GM12878 (cell line): ENCODE data around the gene ACTR1B. TPM values are rescaled to one million over a fixed set of nuclear protein-coding genes. Genes with fewer than 3 reads are reported as not detected.

ENCODE experiments used
- ATAC-seq: fragments of 200-7000 bp; cut with Tn5 transposase; 3 replicates; pipeline ENCODE4 v1.9.1; 2020; ENCODE audit warnings: mild to moderate bottlenecking, moderate library complexity
- BruUV-seq: library from RNA; stranded (reverse); fragments of 400-500 nt; replicated peaks from 2 replicates; lab custom pipeline; 2021; lab: Mats Ljungman, UMichigan
- CTCF ChIA-PET: fragments of 300-600 bp; sonication (Branson Sonifier 250); formaldehyde crosslinking; extraction: SDS; loops from one replicate; lab custom pipeline; 2021; ENCODE audit warnings: inconsistent platforms; lab: Yijun Ruan, JAX
- POLR2A ChIA-PET: fragments of 350-600 bp; formaldehyde crosslinking; extraction: SDS; loops from one replicate; lab custom pipeline; 2021; ENCODE audit warnings: inconsistent platforms; lab: Charles Lee
- RAD21 ChIA-PET: fragments of 300-600 bp; sonication (Branson Sonifier 250); formaldehyde crosslinking; loops from one replicate; lab custom pipeline; 2023; ENCODE audit warnings: antibody characterized with exemption; ENCODE audit not compliant: unreplicated experiment; lab: Charles Lee
- SMC1A ChIA-PET: fragments of 300-600 bp; sonication (Branson Sonifier 250); formaldehyde crosslinking; loops from one replicate; lab custom pipeline; 2023; ENCODE audit not compliant: unreplicated experiment, uncharacterized antibody; lab: Charles Lee
- DNase-seq: peaks from one replicate; pipeline ENCODE4 v3.0.0-alpha.2; 2011; ENCODE audit warnings: low read depth, low spot score
- FAIRE-seq: peaks from 3 replicates; lab custom pipeline; 2011; peaks lifted over from hg19 to GRCh38; lab: Jason Lieb, UNC
- H2AFZ ChIP-seq: 2 replicates; pipeline ENCODE4 v1.6.0; 2011; ENCODE audit warnings: low read depth, low read length, control low read depth; ENCODE audit not compliant: control insufficient read depth
- H3K27ac ChIP-seq: 2 replicates; pipeline ENCODE4 v1.5.1; 2011; ENCODE audit warnings: control low read depth; ENCODE audit not compliant: control insufficient read depth, insufficient read depth
- H3K27me3 ChIP-seq, 2 experiments: replicated peaks in 1 of 2; 2 replicates each; pipeline versions ENCODE4 v1.6.0 to v1.6.1; 2011; ENCODE audit warnings: low read length in 1 of 2; ENCODE audit not compliant: control insufficient read depth in 2 of 2, insufficient read depth in 2 of 2
- H3K36me3 ChIP-seq, 2 experiments: 2 replicates each; pipeline ENCODE4 v1.5.1; 2011; ENCODE audit warnings: low read length in 1 of 2; ENCODE audit not compliant: control insufficient read depth in 2 of 2, insufficient read depth in 2 of 2
- H3K4me1 ChIP-seq: 2 replicates; pipeline ENCODE4 v1.6.1; 2011; ENCODE audit warnings: mild to moderate bottlenecking, low read length, moderate library complexity, mixed read lengths; ENCODE audit not compliant: control insufficient read depth, insufficient read depth
- H3K4me2 ChIP-seq: 2 replicates; pipeline ENCODE4 v1.6.0; 2011; ENCODE audit warnings: control low read depth; ENCODE audit not compliant: control insufficient read depth, insufficient read depth
- H3K4me3 ChIP-seq: fragments of 200-600 bp; sonication (generic); 2 replicates; pipeline ENCODE4 v1.5.1; 2016
- H3K79me2 ChIP-seq: 2 replicates; pipeline ENCODE4 v1.6.0; 2011; ENCODE audit warnings: low read length; ENCODE audit not compliant: control insufficient read depth, insufficient read depth
- H3K9ac ChIP-seq: 2 replicates; pipeline ENCODE4 v1.8.0; 2011; ENCODE audit warnings: low read length, control low read depth, mixed read lengths; ENCODE audit not compliant: control insufficient read depth, insufficient read depth
- H3K9me3 ChIP-seq: replicated peaks from 3 replicates; pipeline ENCODE4 v1.5.1; 2011; ENCODE audit warnings: mild to moderate bottlenecking, low read length; ENCODE audit not compliant: control insufficient read depth, insufficient read depth
- H4K20me1 ChIP-seq: 2 replicates; pipeline ENCODE4 v1.6.0; 2011; ENCODE audit not compliant: control insufficient read depth, insufficient read depth
- EED ChIP-seq: sonication (generic); IDR thresholded peaks from 2 replicates; pipeline ENCODE4 v1.6.1; 2016; ENCODE audit warnings: antibody characterized with exemption, low read depth
- EGR1 ChIP-seq, 2 experiments: IDR thresholded peaks; 1 replicate in 1 of 2; 2 replicates in 1 of 2; pipeline ENCODE4 v1.6.1; 2011 to 2012; ENCODE audit warnings: low read depth in 2 of 2, low read length in 2 of 2, borderline replicate concordance in 1 of 2, mild to moderate bottlenecking in 1 of 2, moderate library complexity in 1 of 2
- HDGF ChIP-seq: fragments of 450-650 bp; IDR thresholded peaks from 2 replicates; pipeline ENCODE4 v1.6.1; 2016; ENCODE audit warnings: antibody characterized with exemption
- IKZF1 ChIP-seq: fragments of 450-650 bp; conservative IDR thresholded peaks from 2 replicates; pipeline ENCODE4 v1.6.1; 2017; ENCODE audit warnings: antibody characterized with exemption, mild to moderate bottlenecking
- POLR2A ChIP-seq: IDR thresholded peaks from 2 replicates; pipeline ENCODE4 v1.6.1; 2011; ENCODE audit warnings: low read depth, mild to moderate bottlenecking, low read length
- POLR2AphosphoS2 ChIP-seq: IDR thresholded peaks from 2 replicates; pipeline ENCODE4 v1.6.1; 2011; ENCODE audit warnings: low read depth, mild to moderate bottlenecking, low read length, improper control_type of control experiment, moderate library complexity
- WGBS: methylation state at CpG from one replicate; pipeline ENCODE4 v1.1.6; 2016; ENCODE audit warnings: low lambda C conversion rate; ENCODE audit not compliant: insufficient replicate concordance, insufficient coverage; ENCODE audit errors: missing lambda C conversion rate; 5-methylcytosine and 5-hydroxymethylcytosine counted together
- in situ Hi-C: fragments of 300-500 bp; cut with MboI; formaldehyde crosslinking; loops from 9 replicates; pipeline ENCODE4 v1.14.3; 2018; ENCODE audit warnings: mixed read lengths
- intact Hi-C: fragments of 100-400 bp; cut with micrococcal nuclease; formaldehyde crosslinking; loops from one replicate; pipeline ENCODE4 v1.14.2; 2022; ENCODE audit not compliant: unreplicated experiment
- polyA plus RNA-seq, 11 experiments: library from polyadenylated mRNA; depleted of rRNA in 4 of 11; unstranded in 6 of 11; stranded (reverse) in 5 of 11; fragments of >200 nt; fragmentation: Nextera tagmentation in 4 of 11; fragmentation: Illumina TruSeq in 1 of 11; extraction: Ambion mirVana in 4 of 11; extraction: Trizol in 1 of 11; gene quantifications; 1 replicate in 1 of 11; 2 replicates in 10 of 11; pipeline versions ENCODE4 v1.2.1 to v1.2.3, GENCODE V29; 2011 to 2016; ENCODE audit warnings: inconsistent platforms in 2 of 11, missing spikeins in 2 of 11, low read depth in 1 of 11
- total RNA-seq, 4 experiments: library from RNA; depleted of rRNA in 3 of 4; stranded (reverse); fragments of >200 nt in 3 of 4; fragmentation: Illumina TruSeq in 1 of 4; extraction: Trizol in 1 of 4; gene quantifications; 2 replicates each; pipeline versions ENCODE4 v1.2.1 to v1.2.3, GENCODE V29; 2013 to 2021
- TF ChIP-seq, protein P1 (sequence below): IDR thresholded peaks from 2 replicates; pipeline ENCODE4 v1.6.1; 2012; ENCODE audit warnings: low read depth, low read length, improper control_type of control experiment
- TF ChIP-seq, protein P2 (sequence below): IDR thresholded peaks from 2 replicates; pipeline ENCODE4 v1.6.1; 2011; ENCODE audit warnings: borderline replicate concordance, low read depth, mild to moderate bottlenecking, moderate library complexity, low read length; ENCODE audit not compliant: insufficient read depth, poor library complexity, severe bottlenecking
- TF ChIP-seq, protein P3 (sequence below): IDR thresholded peaks from 2 replicates; pipeline ENCODE4 v1.6.1; 2012; ENCODE audit warnings: low read depth, low read length, improper control_type of control experiment

ACTR1B gene
- total and polyA plus RNA-seq, 10 of the 15 experiments (the other 5 are each of a cell fraction or from before 2014, with no cell fraction given): 1.3 to 62.8 (median 44.8) TPM

DNA sequence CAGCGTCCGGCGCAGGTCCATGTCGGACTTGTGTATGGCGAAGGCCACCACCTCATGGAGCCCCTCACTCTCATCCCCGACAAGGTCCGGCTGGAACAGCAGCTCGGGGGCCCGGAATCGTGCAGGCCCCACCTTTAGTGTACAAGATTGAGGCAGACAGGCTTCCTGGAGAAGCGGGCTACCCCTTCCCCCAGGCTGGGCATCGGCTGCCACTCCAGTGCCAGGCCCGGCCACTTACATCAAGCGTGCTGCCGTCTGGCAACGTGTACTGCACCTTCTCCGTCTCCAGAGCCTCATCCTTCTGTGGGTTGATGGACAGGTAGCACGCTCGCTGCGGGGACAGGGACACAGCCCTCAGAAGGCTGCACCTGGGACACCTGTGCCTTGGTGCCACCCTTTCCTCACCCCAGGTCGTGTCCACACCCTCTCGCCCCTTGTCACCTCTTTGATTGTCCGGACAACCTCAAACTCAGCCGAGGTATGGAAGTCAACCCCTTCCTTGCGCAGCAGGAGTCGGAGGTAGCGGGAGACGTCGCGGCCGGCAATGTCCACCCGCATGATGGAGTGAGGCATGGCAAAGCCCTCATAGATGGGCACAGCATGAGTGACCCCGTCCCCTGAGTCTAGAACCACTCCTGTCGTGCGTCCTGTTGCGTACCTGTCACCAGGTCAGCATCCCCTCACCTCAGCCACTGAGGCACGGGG is 5.7 kb downstream of the ACTR1B start:
- WGBS: 96% methylated on average over 31 of the region's 37 CpGs
- no TSS peak for BruUV-seq
- no peak for ATAC-seq
- Histone ChIP-seq H3K79me2 (peaks cover 26% of the 10 kb centered on the region), H3K27me3 (no peaks in the 10 kb centered on the region), H3K27ac (no peak overlapping the region), H3K9me3 (no peaks in the 10 kb centered on the region; the same call in 2 of the 3 replicates), H3K4me1 (no peaks in the 10 kb centered on the region; the same call in 1 of the 2 replicates), H3K9ac (no peak overlapping the region), H3K36me3 (peaks cover 6 to 8% of the 10 kb centered on the region in 2 experiments; a peak in 3 of 4 replicates), H2AFZ (no peak overlapping the region), H3K4me3 (no peak overlapping the region), H4K20me1 (peaks cover 2% of the 10 kb centered on the region; the same call in 1 of the 2 replicates), H3K4me2 (no peak overlapping the region)
- ChIA-PET POLR2A (no interaction called here), RAD21 (no interaction called here), SMC1A (no interaction called here), CTCF (interaction anchor here (0.9 kb wide), 1 partner anchor 9 kb away, joined by 3 read pairs; no protein-coding TSS in a partner anchor)
- FAIRE-seq: no peak
- in situ Hi-C loops: no loop called here
- TF ChIP-seq EED: no peak
- TF ChIP-seq POLR2AphosphoS2: 0 out of 2 replicates have a peak, but pooled peaks have one; percentile 8
- peak; percentile 43 for TF ChIP-seq POLR2A
- TF ChIP-seq, protein P1, sequence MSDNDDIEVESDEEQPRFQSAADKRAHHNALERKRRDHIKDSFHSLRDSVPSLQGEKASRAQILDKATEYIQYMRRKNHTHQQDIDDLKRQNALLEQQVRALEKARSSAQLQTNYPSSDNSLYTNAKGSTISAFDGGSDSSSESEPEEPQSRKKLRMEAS: no peak
- DNase-seq: no peak
- intact Hi-C loops: no loop called here

DNA sequence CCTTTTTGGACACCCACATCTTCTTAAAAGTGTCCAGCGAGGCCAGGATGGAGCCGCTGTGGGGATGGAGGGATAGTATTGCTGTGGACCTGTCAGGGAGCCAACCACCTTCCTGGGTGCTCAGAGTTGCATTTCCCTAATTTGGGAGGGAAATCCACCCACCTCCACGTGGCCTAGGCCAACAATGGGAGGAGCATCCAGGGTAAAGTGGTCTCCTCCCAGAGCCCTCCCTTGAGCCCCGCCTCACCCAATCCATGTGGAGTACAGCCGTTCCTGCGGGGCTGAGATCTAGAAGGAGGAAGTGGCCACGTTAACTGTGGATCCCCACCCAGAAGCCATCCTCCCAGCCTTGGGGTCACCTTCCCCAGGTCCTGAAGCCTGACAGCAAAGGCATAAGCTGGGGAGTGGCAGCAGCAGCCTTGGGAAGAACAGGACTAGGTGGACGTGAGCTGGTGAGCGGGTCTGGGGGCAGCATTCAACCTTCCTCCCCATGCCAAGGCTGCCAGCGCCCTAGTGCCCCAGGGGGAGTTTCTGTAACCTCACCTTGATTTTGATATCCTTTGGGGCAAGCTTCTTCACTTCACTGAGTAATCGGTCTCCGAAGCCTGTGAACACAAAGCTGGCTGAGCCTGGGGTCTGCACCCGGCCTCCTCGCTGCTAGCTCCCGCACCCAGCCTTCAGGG is 6.8 kb downstream of the ACTR1B start:
- H3K4me2 ChIP-seq: no peak overlapping the region
- H3K79me2 ChIP-seq: peaks cover 15% of the 10 kb centered on the region
- H3K4me3 ChIP-seq: no peak overlapping the region
- no peak overlapping the region for H2AFZ ChIP-seq
- BruUV-seq: no TSS peak
- WGBS: 87% methylated on average over 15 of the region's 15 CpGs
- DNase-seq (no peak), FAIRE-seq (no peak), ATAC-seq (no peak)
- no peaks in the 10 kb centered on the region; the same call in 2 of the 3 replicates for H3K9me3 ChIP-seq
- POLR2A ChIA-PET: no interaction called here
- H3K4me1 ChIP-seq: no peaks in the 10 kb centered on the region; the same call in 1 of the 2 replicates
- H3K36me3 ChIP-seq: peaks cover 6 to 8% of the 10 kb centered on the region in 2 experiments; a peak in 3 of 4 replicates
- SMC1A ChIA-PET: no interaction called here
- in situ Hi-C loops (no loop called here), intact Hi-C loops (no loop called here)
- H3K27ac ChIP-seq: no peak overlapping the region
- RAD21 ChIA-PET: no interaction called here
- CTCF ChIA-PET: interaction anchor here (0.9 kb wide), 1 partner anchor 8 kb away, joined by 3 read pairs; no protein-coding TSS in a partner anchor
- H3K9ac ChIP-seq: no peak overlapping the region
- no peaks in the 10 kb centered on the region for H3K27me3 ChIP-seq
- peaks cover 1% of the 10 kb centered on the region; the same call in 1 of the 2 replicates for H4K20me1 ChIP-seq
- TF ChIP-seq HDGF: no peak
- TF ChIP-seq, protein P2, sequence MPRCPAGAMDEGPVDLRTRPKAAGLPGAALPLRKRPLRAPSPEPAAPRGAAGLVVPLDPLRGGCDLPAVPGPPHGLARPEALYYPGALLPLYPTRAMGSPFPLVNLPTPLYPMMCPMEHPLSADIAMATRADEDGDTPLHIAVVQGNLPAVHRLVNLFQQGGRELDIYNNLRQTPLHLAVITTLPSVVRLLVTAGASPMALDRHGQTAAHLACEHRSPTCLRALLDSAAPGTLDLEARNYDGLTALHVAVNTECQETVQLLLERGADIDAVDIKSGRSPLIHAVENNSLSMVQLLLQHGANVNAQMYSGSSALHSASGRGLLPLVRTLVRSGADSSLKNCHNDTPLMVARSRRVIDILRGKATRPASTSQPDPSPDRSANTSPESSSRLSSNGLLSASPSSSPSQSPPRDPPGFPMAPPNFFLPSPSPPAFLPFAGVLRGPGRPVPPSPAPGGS: no peak
- TF ChIP-seq, protein P3, sequence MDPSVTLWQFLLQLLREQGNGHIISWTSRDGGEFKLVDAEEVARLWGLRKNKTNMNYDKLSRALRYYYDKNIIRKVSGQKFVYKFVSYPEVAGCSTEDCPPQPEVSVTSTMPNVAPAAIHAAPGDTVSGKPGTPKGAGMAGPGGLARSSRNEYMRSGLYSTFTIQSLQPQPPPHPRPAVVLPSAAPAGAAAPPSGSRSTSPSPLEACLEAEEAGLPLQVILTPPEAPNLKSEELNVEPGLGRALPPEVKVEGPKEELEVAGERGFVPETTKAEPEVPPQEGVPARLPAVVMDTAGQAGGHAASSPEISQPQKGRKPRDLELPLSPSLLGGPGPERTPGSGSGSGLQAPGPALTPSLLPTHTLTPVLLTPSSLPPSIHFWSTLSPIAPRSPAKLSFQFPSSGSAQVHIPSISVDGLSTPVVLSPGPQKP: no peak
- no peak for TF ChIP-seq IKZF1
- TF ChIP-seq EGR1 (IDR thresholded peaks at IDR 0.05; ENCODE audit: borderline replicate concordance in 1 of 2, low read depth in 2 of 2, low read length in 2 of 2): no peak
